NCI-H2107 treated with DMSO at 0.1 percent for 48 hours (cell line): ENCODE data around the gene HECTD3.
"Not testable (repeated sequence)": the region's sequence is repeated elsewhere in the genome, so short reads cannot be mapped to it uniquely, and the experiment has no call there.

Experiments used
- DNase-seq: peaks from one replicate; lab custom pipeline; 2025; ENCODE audit not compliant: unreplicated experiment; lab: John Stamatoyannopoulos, UW

The HECTD3 gene

GRCh38 chr1:44994309-44994898, 16.7 kb downstream of the HECTD3 start:
- DNase-seq = no peak

GRCh38 chr1:44988531-44989156, 22.5 kb downstream of the HECTD3 start:
- no peak for DNase-seq

- DNase-seq = no peak
These were observed 25.3 kb downstream of the HECTD3 start for GRCh38 chr1:44985747-44986359.

GRCh38 chr1:44977372-44977771, 33.8 kb downstream of the HECTD3 start:
- DNase-seq = not testable (repeated sequence)

- DNase-seq = no peak
These were observed 34.9 kb downstream of the HECTD3 start for GRCh38 chr1:44976252-44976651.

DNA sequence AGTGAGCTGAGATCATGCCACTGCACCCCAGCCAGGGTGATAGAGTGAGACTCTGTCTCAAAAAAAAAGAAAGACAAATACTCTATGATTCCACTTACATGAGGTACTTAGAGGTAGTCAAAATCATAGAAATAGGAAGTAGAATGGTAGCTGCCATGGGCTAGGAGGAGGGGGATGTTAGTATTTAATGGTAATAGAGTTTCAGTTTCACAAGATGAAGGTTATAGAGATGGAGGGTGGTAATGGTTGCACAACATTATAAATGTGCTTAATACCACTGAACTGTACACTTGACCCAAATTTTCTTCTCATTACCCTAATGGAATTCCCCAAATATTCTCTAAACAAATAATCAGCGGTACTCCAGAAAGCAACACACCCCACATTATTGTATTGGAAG, 37.5 kb downstream of the HECTD3 start:
- DNase-seq = no peak

- no peak for DNase-seq
These were observed 40.8 kb downstream of the HECTD3 start for GRCh38 chr1:44970317-44970716.

DNA sequence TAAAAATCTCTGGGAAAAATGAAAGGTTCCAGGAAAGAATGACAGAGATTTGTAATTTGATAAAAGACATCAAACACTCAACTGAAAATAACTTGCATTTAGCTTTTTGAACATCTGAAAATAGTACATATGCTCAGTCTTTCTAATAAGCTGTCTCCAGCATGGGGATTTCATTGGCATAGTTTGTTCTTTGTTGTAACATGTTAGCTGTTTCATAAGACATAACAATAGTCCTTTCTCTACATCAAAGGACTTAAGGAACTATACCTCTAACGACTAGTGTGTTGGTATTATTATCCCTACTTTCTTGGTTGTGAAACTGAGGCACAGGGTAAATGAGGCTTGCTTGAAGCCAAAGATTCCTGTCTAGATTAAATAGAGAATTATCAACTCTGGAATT, 46.7 kb downstream of the HECTD3 start:
- DNase-seq = no peak

- DNase-seq = no peak
These were observed 48.4 kb downstream of the HECTD3 start for GRCh38 chr1:44962729-44963128.

- DNase-seq = not testable (repeated sequence)
These were observed 49.1 kb downstream of the HECTD3 start for GRCh38 chr1:44962022-44962421.

GRCh38 chr1:44957566-44957965, 53.6 kb downstream of the HECTD3 start:
- DNase-seq = not testable (repeated sequence)

DNA sequence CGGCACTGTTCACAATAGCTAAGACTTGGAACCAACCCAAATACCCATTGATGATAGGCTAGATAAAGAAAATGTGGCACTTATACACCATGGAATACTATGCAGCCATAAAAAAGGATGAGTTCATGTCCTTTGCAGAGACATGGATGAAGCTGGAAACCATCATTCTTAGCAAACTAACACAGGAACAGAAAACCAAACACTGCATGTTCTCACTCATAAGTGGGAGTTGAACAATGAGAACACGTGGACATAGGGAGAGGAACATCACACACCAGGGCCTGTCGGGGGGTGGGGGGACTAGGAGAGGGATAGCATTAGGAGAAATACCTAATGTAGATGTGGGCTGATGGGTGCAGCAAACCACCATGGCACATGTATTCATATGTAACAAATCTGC, 55.0 kb downstream of the HECTD3 start:
- not testable (repeated sequence) for DNase-seq
